AG09319 (cell line): ENCODE data around the gene BCL7B.
"Not testable (repeated sequence)": the region's sequence is repeated elsewhere in the genome, so short reads cannot be mapped to it uniquely, and the experiment has no call there.

Source experiments
- DNase-seq: peaks from one replicate; pipeline ENCODE4 v3.0.0-alpha.2; 2010; ENCODE audit warnings: low read depth; ENCODE audit errors: extremely low read depth
- CTCF ChIP-seq: IDR thresholded peaks from 2 replicates; pipeline ENCODE4 v1.5.1; 2011; ENCODE audit warnings: low read depth, mild to moderate bottlenecking, inconsistent platforms, low read length, moderate library complexity

The BCL7B gene

DNA sequence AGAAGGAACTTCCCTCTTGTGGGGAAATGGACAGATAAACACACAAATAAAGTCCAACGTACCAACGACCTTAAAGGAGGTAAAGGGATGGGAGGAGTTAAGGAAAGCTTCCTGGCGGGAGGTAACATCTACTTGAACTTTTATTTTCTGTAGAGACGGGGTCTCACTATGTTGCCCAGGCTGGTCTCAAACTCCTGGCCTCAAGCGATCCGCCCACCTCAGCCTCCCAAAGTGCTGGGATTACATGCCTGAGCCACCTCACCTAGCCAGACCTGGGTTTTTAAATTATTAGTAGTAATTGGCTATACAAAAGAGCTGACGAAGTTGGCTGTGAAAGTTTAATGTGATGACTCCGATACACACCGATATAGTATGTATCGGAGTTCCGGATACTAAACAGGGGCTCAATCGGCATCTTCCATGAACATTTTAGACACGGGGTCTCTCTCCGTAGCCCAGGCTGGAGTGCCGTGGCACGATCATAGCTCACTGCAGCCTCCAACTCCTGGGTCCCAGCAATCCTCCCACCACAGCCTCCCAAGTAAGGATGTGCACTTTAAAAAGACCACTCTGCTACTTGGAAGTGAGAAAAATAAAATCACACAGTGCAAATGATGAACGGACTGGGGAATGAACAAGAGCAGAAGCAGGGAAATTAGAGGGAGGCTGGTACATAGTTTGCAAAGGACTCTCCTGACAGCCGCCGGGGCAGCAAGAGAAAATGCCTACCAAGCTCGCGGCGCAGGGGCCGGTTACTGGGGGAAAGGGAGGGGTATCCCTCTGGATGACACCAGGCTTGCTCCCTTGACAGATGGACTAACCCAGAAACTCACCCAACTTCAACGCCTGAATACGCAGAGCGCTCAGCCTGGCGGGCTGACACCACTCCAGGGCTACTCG, 1.0 kb downstream of the BCL7B start:
- no peak for TF ChIP-seq CTCF
- DNase-seq = no peak

DNA sequence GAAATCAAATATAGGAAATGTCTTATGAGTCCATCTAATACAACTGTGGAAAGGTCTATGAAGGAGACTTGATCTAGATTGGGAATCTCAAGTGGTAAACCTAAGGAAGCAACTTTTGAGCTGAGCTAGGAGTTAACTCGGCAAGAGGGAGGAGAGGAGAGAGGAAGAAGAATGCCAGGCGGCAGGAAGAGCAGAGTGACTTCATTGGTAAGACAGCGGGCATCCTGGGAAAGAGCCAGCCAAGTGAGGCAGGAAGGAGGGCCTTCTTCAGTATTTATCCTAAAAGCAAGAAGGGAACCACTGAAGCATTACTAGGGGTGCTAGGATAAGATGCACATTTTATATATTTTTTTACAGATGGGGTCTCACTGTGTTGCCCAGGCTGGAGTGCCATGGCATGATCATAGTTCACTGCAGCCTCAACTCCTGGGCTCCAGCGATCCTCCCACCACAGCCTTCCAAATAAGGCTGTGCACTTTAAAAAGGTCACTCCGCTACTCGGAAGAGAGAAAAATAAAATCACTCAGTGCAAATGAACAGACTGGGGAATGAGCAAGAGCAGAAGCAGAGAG, 2.0 kb downstream of the BCL7B start:
- DNase-seq = no peak
- no peak for TF ChIP-seq CTCF

GRCh38 chr7:73550093-73550492, 7.4 kb downstream of the BCL7B start:
- not testable (repeated sequence) for DNase-seq

DNA sequence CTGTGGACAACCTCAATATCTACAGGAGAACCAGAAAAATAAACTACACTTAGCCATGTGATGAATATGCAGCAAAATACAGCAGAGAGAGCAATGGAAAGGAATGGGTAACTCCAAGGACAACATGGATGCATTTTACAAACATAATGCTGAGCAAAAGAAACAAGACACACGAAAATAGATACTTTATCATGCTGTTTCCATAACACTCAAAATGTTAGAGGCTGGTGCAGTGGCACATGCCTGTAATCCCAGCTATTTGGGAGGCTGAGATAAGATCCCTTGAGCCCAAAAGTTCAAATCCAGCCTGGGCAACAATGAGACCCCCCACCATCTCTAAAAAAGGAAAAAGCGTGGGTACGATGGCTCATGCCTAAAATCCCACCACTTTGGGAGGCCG, 8.3 kb downstream of the BCL7B start:
- TF ChIP-seq CTCF = no peak
- DNase-seq = no peak

DNA sequence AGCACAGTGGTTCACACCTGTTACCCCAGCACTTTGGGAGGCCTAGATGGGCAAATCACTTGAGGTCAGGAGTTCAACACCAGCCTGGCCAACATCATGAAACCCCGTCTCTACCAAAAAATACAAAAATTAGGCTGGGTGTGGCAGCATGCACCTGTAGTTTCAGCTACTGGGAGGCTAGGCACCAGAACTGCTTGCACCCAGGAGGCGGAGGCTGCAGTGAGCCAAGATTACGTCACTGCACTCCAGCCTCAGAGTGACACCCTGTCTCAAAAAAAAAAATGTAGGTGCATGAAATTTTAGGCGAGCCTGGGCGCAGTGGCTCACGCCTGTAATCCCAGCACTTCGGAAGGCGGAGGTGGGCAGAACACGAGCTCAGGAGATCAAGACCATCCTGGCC, 9.6 kb downstream of the BCL7B start:
- no peak for TF ChIP-seq CTCF

GRCh38 chr7:73544678-73545077, 12.8 kb downstream of the BCL7B start:
- no peak for DNase-seq
- no peak for TF ChIP-seq CTCF

More for the DNA sequence above, 9.6 kb downstream of the BCL7B start:
- DNase-seq = no peak

GRCh38 chr7:73541722-73542121, 15.8 kb downstream of the BCL7B start:
- TF ChIP-seq CTCF = no peak
- DNase-seq = no peak

DNA sequence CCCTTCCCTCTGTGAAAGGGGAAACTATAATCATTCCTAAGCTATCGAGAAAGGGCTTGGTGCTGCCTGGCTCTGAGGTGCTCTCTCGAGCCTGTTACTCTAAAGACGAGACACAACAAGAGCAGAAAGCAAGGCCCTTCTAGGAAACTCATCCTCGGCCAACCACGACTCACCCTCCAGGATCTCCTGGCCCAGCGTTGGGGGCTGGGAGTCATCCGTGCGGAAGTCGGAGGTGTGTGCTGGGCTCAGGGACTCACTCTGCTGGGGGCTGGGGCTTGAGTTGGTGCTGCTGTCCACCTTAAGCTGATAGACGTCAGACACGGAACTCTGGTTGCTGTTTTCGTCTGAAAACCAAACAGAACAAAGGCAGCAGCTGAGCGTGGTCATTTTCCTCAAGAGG, 17.8 kb downstream of the BCL7B start:
- no peak for TF ChIP-seq CTCF
- DNase-seq = no peak

DNA sequence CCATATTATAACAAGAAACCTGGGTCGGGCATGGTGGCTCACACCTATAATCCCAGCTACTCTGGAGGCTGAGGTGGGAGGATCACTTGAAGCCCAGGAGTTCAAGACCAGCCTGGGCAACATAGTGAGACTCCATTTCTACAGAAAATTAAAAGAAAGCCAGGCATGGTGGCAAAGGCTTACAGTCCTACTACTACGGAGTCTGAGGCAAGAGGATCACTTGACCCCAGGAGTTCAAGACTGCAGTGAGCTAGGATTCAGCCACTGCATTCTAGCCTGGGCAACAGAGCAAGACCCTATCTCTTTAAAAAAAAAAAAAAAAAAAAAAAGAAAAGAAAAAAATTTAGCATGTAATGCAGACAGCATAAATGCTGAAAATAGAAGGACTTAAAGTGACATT, 19.0 kb downstream of the BCL7B start:
- DNase-seq = not testable (repeated sequence)
